ENCODE data around the gene PIP5K1B.

Gene PIP5K1B

DNA sequence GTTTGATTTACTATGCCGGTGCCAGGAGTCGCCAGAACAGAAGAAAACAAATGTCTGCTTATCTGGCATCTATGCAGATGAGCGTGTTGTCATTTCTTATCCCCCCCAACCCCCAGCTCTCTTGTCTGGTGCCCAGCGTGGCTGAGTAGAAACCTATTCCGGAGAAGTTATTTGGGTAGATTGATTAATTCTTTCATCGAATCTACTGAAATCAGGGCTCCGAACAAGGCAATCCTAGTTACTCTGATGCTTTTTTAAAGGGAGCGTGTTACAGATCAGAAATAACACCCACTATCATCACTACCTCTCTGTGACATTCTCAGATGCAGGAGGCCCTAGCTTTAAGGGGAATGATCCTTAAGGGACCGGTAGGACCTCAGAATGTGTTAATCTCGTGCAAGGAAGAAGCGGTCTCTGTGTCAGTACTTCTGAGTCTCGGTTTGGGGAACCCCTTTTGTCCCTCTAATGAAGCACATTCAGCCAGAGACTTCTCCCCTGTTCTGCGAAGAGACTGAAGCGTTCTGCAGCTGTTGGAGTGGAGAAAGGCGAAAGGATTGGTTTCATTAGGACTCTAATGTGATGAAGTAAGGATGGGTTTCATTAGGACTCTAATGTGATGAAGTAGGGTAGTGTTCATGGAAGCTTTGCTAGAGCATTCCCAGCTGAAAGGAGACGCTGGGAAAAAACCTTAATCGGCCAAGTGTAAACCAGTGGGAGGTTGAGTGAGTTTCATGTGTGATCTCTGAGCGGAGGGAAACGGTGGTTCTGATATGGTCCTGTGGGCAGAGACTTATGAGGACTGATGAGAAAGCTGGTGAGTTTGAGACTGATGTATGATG is 1.5 kb downstream of the PIP5K1B start:
- no peak overlapping the region for H3K4me3 ChIP-seq (ENCODE audit: control insufficient read depth, low read depth, low read length)
- TF ChIP-seq, protein P1, sequence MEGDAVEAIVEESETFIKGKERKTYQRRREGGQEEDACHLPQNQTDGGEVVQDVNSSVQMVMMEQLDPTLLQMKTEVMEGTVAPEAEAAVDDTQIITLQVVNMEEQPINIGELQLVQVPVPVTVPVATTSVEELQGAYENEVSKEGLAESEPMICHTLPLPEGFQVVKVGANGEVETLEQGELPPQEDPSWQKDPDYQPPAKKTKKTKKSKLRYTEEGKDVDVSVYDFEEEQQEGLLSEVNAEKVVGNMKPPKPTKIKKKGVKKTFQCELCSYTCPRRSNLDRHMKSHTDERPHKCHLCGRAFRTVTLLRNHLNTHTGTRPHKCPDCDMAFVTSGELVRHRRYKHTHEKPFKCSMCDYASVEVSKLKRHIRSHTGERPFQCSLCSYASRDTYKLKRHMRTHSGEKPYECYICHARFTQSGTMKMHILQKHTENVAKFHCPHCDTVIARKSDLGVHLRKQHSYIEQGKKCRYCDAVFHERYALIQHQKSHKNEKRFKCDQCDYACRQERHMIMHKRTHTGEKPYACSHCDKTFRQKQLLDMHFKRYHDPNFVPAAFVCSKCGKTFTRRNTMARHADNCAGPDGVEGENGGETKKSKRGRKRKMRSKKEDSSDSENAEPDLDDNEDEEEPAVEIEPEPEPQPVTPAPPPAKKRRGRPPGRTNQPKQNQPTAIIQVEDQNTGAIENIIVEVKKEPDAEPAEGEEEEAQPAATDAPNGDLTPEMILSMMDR (IDR thresholded peaks at IDR 0.05; ENCODE audit: control insufficient read depth, insufficient read depth, low read depth, low read length, missing control alignments) = no peak

DNA sequence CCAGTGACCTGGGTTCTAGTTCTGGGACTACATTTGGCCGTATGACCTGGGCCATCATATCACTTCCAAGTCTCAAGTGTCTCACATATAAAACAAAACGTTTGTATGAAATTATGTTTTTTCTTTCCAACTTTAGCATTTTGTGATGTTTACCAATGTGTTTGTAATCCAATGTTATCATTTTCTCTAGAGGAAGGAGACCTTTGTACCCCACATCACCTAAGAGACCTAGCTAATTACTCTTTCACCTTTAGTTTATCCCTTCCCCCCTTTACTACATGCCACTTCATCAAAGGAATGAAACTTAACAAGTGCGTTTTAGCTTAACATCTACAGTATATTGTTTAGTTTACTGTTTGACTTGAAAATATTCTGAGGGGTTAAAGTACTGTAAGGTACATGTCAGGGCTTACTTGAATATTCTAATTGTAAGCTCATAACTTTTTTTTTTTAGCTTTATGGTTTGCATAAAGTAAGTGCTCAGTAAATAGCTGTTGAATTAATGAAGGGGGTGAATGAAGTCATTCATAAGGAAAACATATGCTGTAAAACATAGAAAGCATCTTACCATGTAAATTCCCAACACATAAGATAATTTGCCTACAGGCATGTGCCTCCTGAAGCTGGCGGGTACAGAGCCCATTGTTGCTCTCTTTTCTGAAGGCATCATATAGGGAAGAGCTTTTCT is 2.9 kb downstream of the PIP5K1B start:
- H3K4me3 ChIP-seq (ENCODE audit: control insufficient read depth, low read depth, low read length) = no peak overlapping the region
- TF ChIP-seq, protein P1 (IDR thresholded peaks at IDR 0.05; ENCODE audit: control insufficient read depth, insufficient read depth, low read depth, low read length, missing control alignments) = no peak
- DNase-seq (ENCODE audit: low read depth) = no peak

More for the DNA sequence above, 1.5 kb downstream of the PIP5K1B start:
- DNase-seq (ENCODE audit: low read depth) = no peak

DNA sequence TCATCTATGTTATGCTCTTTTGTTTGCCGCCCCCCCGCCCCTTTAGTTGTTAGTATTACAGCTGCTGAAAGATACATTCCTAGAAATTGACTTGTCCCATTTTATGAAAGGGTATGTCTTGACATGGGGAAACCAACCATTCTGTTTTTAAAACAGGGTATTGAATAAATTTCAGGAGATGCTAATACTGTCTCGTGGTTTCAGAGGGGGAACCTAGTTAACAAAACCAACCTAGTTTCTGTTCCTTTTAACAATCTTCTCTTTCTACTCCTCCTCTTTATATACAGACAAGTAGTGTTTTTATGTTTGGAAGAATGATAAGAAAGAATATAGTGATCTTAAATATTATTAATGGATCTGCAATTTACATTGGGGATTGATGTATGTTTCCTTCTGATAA is 3.5 kb downstream of the PIP5K1B start:
- DNase-seq (ENCODE audit: low read depth) = no peak
- TF ChIP-seq, protein P1 (IDR thresholded peaks at IDR 0.05; ENCODE audit: control insufficient read depth, insufficient read depth, low read depth, low read length, missing control alignments) = no peak
- H3K4me3 ChIP-seq (ENCODE audit: control insufficient read depth, low read depth, low read length) = no peak overlapping the region

DNA sequence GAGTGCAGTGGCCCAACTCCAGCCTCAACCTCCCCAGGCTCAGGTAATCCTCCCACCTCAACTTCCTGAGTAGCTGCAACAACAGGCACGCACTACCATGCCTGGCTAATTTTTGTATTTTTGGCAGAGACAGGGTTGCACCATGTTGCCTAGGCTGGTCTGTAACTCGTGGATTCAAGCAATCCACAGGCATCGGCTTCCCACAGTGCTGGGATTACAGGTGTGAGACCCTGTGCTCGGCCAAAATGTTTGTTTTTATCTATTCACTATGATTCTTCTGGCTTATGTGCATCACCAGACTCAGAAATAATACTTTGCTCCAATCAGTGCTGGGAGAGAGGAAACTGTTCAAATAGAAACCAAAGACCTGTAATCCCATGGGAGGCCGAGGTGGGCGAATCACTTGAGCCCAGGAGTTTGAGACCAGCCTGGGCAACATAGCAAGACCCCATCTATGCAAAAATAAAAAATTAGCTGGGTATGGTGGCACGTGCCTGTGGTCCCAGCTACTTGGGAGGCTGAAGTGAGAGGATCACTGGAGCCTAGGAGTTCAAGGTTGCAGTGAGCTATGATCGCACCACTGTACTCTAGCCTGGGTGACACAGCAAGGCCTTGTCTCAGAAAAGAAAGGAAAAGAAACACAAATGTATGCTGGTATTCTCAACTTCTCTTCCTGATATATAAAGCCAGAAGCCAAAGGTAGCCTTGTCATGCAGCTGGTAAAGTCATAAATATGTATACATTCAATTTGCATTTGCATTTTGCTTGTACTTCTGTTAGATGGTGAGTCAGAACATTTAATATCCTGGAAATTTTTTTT is 4.5 kb downstream of the PIP5K1B start:
- DNase-seq (ENCODE audit: low read depth) = no peak
- H3K4me3 ChIP-seq (ENCODE audit: control insufficient read depth, low read depth, low read length) = no peak overlapping the region

DNA sequence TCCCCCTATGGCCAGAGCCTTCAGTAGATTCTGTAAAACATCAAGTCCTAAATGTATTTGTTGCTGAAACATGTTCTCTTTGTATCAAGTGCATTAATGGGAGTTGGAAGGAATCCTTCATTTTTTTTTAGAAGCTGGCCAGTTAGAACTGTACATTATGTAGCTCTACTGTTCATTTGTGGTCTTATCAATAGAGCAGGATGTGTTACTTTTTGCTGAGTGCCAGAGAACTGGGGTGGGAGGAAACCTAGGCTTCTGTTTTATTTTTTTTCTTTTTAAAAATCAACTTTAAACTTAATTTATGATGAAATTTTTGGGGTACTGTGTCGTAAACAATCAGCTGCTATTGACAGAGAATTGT is 5.1 kb downstream of the PIP5K1B start:
- no peak for DNase-seq (ENCODE audit: low read depth)
- H3K4me3 ChIP-seq (ENCODE audit: control insufficient read depth, low read depth, low read length) = no peak overlapping the region
- TF ChIP-seq, protein P1 (IDR thresholded peaks at IDR 0.05; ENCODE audit: control insufficient read depth, insufficient read depth, low read depth, low read length, missing control alignments) = no peak

More for the DNA sequence above, 4.5 kb downstream of the PIP5K1B start:
- TF ChIP-seq, protein P1 (IDR thresholded peaks at IDR 0.05; ENCODE audit: control insufficient read depth, insufficient read depth, low read depth, low read length, missing control alignments) = no peak

DNA sequence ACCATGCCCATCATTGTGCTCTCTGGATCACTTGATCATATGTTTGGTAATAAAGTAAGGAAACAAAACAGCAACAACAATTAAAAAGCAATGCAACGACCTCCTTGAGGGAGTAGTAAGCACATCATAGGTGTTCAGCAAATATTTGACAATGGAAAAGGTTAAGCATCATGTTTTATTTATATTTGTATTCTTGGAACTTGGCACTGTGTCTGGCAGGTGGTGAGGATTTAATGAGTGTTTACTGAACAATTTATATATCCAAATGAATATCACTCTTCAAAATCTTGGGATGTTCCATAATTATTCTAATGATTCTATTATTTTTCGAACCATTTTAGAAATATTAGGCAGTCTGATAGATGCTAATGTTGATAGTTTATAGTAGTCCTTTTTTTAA is 6.2 kb downstream of the PIP5K1B start:
- TF ChIP-seq, protein P1 (IDR thresholded peaks at IDR 0.05; ENCODE audit: control insufficient read depth, insufficient read depth, low read depth, low read length, missing control alignments) = no peak
- DNase-seq (ENCODE audit: low read depth) = no peak
- H3K4me3 ChIP-seq (ENCODE audit: control insufficient read depth, low read depth, low read length) = no peak overlapping the region

All from AG09309 (cell line).